HS-27A (cell line): Measurements from ENCODE around the gene COL23A1.

ENCODE experiments used
- DNase-seq: peaks from one replicate; pipeline ENCODE4 v3.0.0-alpha.2; 2012; ENCODE audit warnings: low read depth, missing footprints

COL23A1 gene

GRCh38 chr5:178474562-178475184 is 115.5 kb downstream of the COL23A1 start:
- no peak for DNase-seq

- no peak for DNase-seq
These were observed 116.3 kb downstream of the COL23A1 start for GRCh38 chr5:178473854-178474253.

GRCh38 chr5:178472138-178472537 is 118.1 kb downstream of the COL23A1 start:
- no peak for DNase-seq

GRCh38 chr5:178471711-178472110 is 118.5 kb downstream of the COL23A1 start:
- no peak for DNase-seq

- no peak for DNase-seq
These were observed 119.5 kb downstream of the COL23A1 start for GRCh38 chr5:178470760-178471025.

GRCh38 chr5:178469975-178470759 is 120.0 kb downstream of the COL23A1 start:
- no peak for DNase-seq

GRCh38 chr5:178469011-178469974 is 120.9 kb downstream of the COL23A1 start:
- no peak for DNase-seq

GRCh38 chr5:178468196-178468685 is 122.0 kb downstream of the COL23A1 start:
- DNase-seq, result no peak

GRCh38 chr5:178467568-178468195 is 122.5 kb downstream of the COL23A1 start:
- no peak for DNase-seq

GRCh38 chr5:178467205-178467567 is 123.0 kb downstream of the COL23A1 start:
- no peak for DNase-seq

- no peak for DNase-seq
These were observed 123.9 kb downstream of the COL23A1 start for GRCh38 chr5:178466342-178466741.

- no peak for DNase-seq
These were observed 124.3 kb downstream of the COL23A1 start for GRCh38 chr5:178465861-178466288.

GRCh38 chr5:178465228-178465860 is 124.8 kb downstream of the COL23A1 start:
- DNase-seq, result no peak

GRCh38 chr5:178464431-178465048 is 125.7 kb downstream of the COL23A1 start:
- DNase-seq, result no peak

GRCh38 chr5:178463321-178464155 is 126.7 kb downstream of the COL23A1 start:
- no peak for DNase-seq

- DNase-seq, result no peak
These were observed 127.4 kb downstream of the COL23A1 start for GRCh38 chr5:178462816-178463215.

- DNase-seq, result no peak
These were observed 128.1 kb downstream of the COL23A1 start for GRCh38 chr5:178462076-178462475.

GRCh38 chr5:178461004-178461730 is 129.0 kb downstream of the COL23A1 start:
- no peak for DNase-seq

- no peak for DNase-seq
These were observed 129.6 kb downstream of the COL23A1 start for GRCh38 chr5:178460598-178460997.

- DNase-seq, result no peak
These were observed 130.0 kb downstream of the COL23A1 start for GRCh38 chr5:178460174-178460573.
